ENCODE results near the gene ABCD1.
"Not testable (repeated sequence)": the region's sequence is repeated elsewhere in the genome, so short reads cannot be mapped to it uniquely, and the experiment has no call there.

Gene ABCD1

GRCh38 chrX:153741446-153741845, 16.8 kb downstream of the ABCD1 start:
- TF ChIP-seq, protein P1, sequence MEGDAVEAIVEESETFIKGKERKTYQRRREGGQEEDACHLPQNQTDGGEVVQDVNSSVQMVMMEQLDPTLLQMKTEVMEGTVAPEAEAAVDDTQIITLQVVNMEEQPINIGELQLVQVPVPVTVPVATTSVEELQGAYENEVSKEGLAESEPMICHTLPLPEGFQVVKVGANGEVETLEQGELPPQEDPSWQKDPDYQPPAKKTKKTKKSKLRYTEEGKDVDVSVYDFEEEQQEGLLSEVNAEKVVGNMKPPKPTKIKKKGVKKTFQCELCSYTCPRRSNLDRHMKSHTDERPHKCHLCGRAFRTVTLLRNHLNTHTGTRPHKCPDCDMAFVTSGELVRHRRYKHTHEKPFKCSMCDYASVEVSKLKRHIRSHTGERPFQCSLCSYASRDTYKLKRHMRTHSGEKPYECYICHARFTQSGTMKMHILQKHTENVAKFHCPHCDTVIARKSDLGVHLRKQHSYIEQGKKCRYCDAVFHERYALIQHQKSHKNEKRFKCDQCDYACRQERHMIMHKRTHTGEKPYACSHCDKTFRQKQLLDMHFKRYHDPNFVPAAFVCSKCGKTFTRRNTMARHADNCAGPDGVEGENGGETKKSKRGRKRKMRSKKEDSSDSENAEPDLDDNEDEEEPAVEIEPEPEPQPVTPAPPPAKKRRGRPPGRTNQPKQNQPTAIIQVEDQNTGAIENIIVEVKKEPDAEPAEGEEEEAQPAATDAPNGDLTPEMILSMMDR (IDR thresholded peaks at IDR 0.05; ENCODE audit: unreplicated experiment in 3 of 3): no peak
- H3K9me3 Mint-ChIP-seq: peaks cover 7% of the 10 kb centered on the region
- H3K4me1 Mint-ChIP-seq: no peaks in the 10 kb centered on the region
- H3K27me3 Mint-ChIP-seq (ENCODE audit: low read depth): peaks cover 3% of the 10 kb centered on the region
- H3K27ac Mint-ChIP-seq: no peak overlapping the region
- H3K4me3 Mint-ChIP-seq: no peak overlapping the region
- peaks cover 3% of the 10 kb centered on the region for H3K36me3 Mint-ChIP-seq (ENCODE audit: low read depth)

DNA sequence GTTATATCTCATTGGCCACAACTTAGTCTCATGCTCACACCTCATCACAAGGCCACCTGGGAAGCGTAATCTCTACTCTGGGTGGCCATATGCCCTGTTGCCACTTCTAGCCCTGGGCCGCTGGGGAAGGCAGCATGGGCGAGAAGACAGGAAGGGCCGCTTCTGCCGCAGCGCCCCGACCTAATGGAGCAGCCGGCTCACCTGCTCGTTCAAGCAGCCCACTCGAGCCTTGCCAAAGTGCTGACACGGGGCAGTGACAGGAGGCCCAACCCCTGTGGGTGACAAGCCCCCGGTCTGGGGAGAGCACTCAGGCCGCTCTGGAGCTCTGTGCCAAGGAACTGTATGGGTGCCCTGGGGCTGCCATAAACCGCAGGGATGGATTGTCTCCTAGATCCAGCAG, 17.5 kb downstream of the ABCD1 start:
- not testable (repeated sequence) for H3K4me3 Mint-ChIP-seq; H3K4me1 Mint-ChIP-seq; H3K27ac Mint-ChIP-seq; H3K27me3 Mint-ChIP-seq (ENCODE audit: low read depth); H3K9me3 Mint-ChIP-seq; H3K36me3 Mint-ChIP-seq (ENCODE audit: low read depth)

DNA sequence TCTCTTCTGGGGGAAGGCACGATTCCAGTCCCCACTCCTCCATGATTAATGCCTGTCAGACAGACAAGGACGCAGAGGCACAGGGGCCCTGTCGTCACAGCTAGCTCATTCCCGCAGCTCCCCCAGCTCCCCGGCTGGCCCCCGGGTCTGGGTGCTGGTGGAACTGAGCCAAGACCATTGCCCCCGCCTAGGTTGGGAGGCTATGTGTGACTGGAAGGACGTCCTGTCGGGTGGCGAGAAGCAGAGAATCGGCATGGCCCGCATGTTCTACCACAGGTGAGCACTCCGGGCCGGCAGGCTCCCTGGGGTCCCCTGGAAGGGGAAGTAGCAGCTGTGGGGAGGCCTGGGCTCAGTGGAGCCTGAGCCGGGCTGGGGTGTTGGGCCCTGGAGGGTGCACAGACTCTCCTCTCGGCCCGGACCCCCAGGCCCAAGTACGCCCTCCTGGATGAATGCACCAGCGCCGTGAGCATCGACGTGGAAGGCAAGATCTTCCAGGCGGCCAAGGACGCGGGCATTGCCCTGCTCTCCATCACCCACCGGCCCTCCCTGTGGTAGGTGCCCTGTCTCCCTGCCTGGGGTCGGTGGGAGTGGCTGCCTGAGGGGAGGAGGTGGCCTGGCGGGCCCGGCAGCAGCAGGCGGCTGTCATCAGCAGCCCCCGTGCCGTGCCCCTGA, 18.3 kb downstream of the ABCD1 start:
- not testable (repeated sequence) for H3K4me1 Mint-ChIP-seq; H3K36me3 Mint-ChIP-seq (ENCODE audit: low read depth); H3K9me3 Mint-ChIP-seq; H3K27ac Mint-ChIP-seq; H3K27me3 Mint-ChIP-seq (ENCODE audit: low read depth); H3K4me3 Mint-ChIP-seq

GRCh38 chrX:153743468-153744209, 19.0 kb downstream of the ABCD1 start:
- H3K27me3 Mint-ChIP-seq (ENCODE audit: low read depth); H3K9me3 Mint-ChIP-seq; H3K4me1 Mint-ChIP-seq; H3K36me3 Mint-ChIP-seq (ENCODE audit: low read depth); H3K27ac Mint-ChIP-seq: not testable (repeated sequence)
- peak overlapping the region in 2 of 3 experiments; percentile 9 to 46 for H3K4me3 Mint-ChIP-seq

- TF ChIP-seq, protein P1 (IDR thresholded peaks at IDR 0.05; ENCODE audit: unreplicated experiment in 3 of 3): no peak
- Mint-ChIP-seq H3K4me1 (no peaks in the 10 kb centered on the region), H3K4me3 (peak overlapping the region; percentile 9 to 46 (median 19)), H3K36me3 (ENCODE audit: low read depth) (no peaks in the 10 kb centered on the region), H3K27me3 (ENCODE audit: low read depth) (peaks cover 3% of the 10 kb centered on the region), H3K27ac (no peak overlapping the region), H3K9me3 (peaks cover 11% of the 10 kb centered on the region)
These were observed 19.8 kb downstream of the ABCD1 start for GRCh38 chrX:153744210-153745066.

- H3K4me1 Mint-ChIP-seq; H3K27me3 Mint-ChIP-seq (ENCODE audit: low read depth); H3K27ac Mint-ChIP-seq; H3K36me3 Mint-ChIP-seq (ENCODE audit: low read depth); H3K4me3 Mint-ChIP-seq: not testable (repeated sequence)
- H3K9me3 Mint-ChIP-seq: peaks cover 17% of the 10 kb centered on the region
These were observed 20.4 kb downstream of the ABCD1 start for GRCh38 chrX:153745067-153745433.

GRCh38 chrX:153746359-153746758, 21.7 kb downstream of the ABCD1 start:
- no peaks in the 10 kb centered on the region for H3K36me3 Mint-ChIP-seq (ENCODE audit: low read depth)
- H3K4me1 Mint-ChIP-seq: no peaks in the 10 kb centered on the region
- peaks cover 3% of the 10 kb centered on the region for H3K27me3 Mint-ChIP-seq (ENCODE audit: low read depth)
- TF ChIP-seq, protein P1 (IDR thresholded peaks at IDR 0.05; ENCODE audit: unreplicated experiment in 3 of 3): no peak
- H3K27ac Mint-ChIP-seq: no peak overlapping the region
- H3K9me3 Mint-ChIP-seq: peaks cover 18% of the 10 kb centered on the region
- no peak overlapping the region for H3K4me3 Mint-ChIP-seq

- H3K4me1 Mint-ChIP-seq; H3K27me3 Mint-ChIP-seq (ENCODE audit: low read depth); H3K27ac Mint-ChIP-seq: not testable (repeated sequence)
These were observed 22.3 kb downstream of the ABCD1 start for GRCh38 chrX:153746991-153747390.

GRCh38 chrX:153749017-153749416, 24.4 kb downstream of the ABCD1 start:
- not testable (repeated sequence) for H3K36me3 Mint-ChIP-seq (ENCODE audit: low read depth); H3K27me3 Mint-ChIP-seq (ENCODE audit: low read depth); H3K4me3 Mint-ChIP-seq; H3K4me1 Mint-ChIP-seq; H3K27ac Mint-ChIP-seq
- H3K9me3 Mint-ChIP-seq: peaks cover 26% of the 10 kb centered on the region

More at GRCh38 chrX:153746991-153747390, 22.3 kb downstream of the ABCD1 start:
- H3K9me3 Mint-ChIP-seq: peaks cover 18% of the 10 kb centered on the region
- H3K4me3 Mint-ChIP-seq; H3K36me3 Mint-ChIP-seq (ENCODE audit: low read depth): not testable (repeated sequence)

Measured in nephron (organoid).